CD4-positive, alpha-beta memory T cell (primary cell): ENCODE results near the gene TUBGCP6. TPM values are rescaled to one million over a fixed set of nuclear protein-coding genes. Genes with fewer than 3 reads are reported as not detected.

Source experiments
- CTCF ChIA-PET: fragments of 350-600 bp; sonication (Branson Sonifier 250); formaldehyde crosslinking; loops from one replicate; lab custom pipeline; 2021; ENCODE audit warnings: inconsistent platforms; ENCODE audit not compliant: partially characterized antibody; lab: Charles Lee
- POLR2A ChIA-PET: fragments of 350-600 bp; sonication (Branson Sonifier 250); formaldehyde crosslinking; loops from one replicate; lab custom pipeline; 2021; ENCODE audit not compliant: partially characterized antibody; lab: Charles Lee
- DNase-seq, 5 donors: peaks; one replicate each; pipeline versions ENCODE4 v3.0.0 to v3.0.0-alpha.2; 2020 to 2022; ENCODE audit warnings: mixed read lengths in 1 of 5
- H3K27ac ChIP-seq: one replicate; pipeline ENCODE4 v1.7.0; 2013; ENCODE audit warnings: low read depth, low read length
- H3K27me3 ChIP-seq: 2 replicates; pipeline ENCODE4 v1.7.0; 2013; ENCODE audit warnings: mild to moderate bottlenecking, low read length, moderate library complexity; ENCODE audit not compliant: insufficient read depth
- H3K36me3 ChIP-seq: 2 replicates; pipeline ENCODE4 v1.7.0; 2013; ENCODE audit warnings: mild to moderate bottlenecking, low read length, moderate library complexity; ENCODE audit not compliant: insufficient read depth
- H3K4me1 ChIP-seq: 2 replicates; pipeline ENCODE4 v1.7.0; 2013; ENCODE audit warnings: mild to moderate bottlenecking, low read length, moderate library complexity; ENCODE audit not compliant: insufficient read depth
- H3K4me3 ChIP-seq, 2 donors: one replicate each; pipeline ENCODE4 v1.7.0; 2013; ENCODE audit warnings: low read length in 2 of 2, mild to moderate bottlenecking in 1 of 2
- H3K9me3 ChIP-seq, 2 donors: one replicate each; pipeline ENCODE4 v1.7.0; 2013; ENCODE audit warnings: low read length in 2 of 2, control low read depth in 1 of 2; ENCODE audit not compliant: control insufficient read depth in 1 of 2
- H3K27ac Mint-ChIP-seq, 7 donors: one replicate each; pipeline ENCODE4 v1.8.0; 2020 to 2021; ENCODE audit warnings: mixed read lengths in 7 of 7, mild to moderate bottlenecking in 6 of 7, inconsistent platforms in 3 of 7, moderate library complexity in 3 of 7
- H3K27me3 Mint-ChIP-seq, 2 donors: one replicate each; pipeline ENCODE4 v1.8.0; 2020 to 2021; ENCODE audit warnings: mixed read lengths in 2 of 2
- H3K36me3 Mint-ChIP-seq, 2 donors: one replicate each; pipeline ENCODE4 v1.8.0; 2020 to 2021; ENCODE audit warnings: mixed read lengths in 2 of 2, inconsistent platforms in 1 of 2, mild to moderate bottlenecking in 1 of 2
- H3K4me1 Mint-ChIP-seq, 4 donors: one replicate each; pipeline ENCODE4 v1.8.0; 2020 to 2021; ENCODE audit warnings: mixed read lengths in 4 of 4, mild to moderate bottlenecking in 1 of 4
- H3K4me3 Mint-ChIP-seq, 8 donors: one replicate each; pipeline ENCODE4 v1.8.0; 2020 to 2021; ENCODE audit warnings: mixed read lengths in 8 of 8, mild to moderate bottlenecking in 7 of 8, moderate library complexity in 6 of 8, inconsistent platforms in 3 of 8
- H3K9me3 Mint-ChIP-seq, 8 donors: one replicate each; pipeline ENCODE4 v1.8.0; 2020 to 2021; ENCODE audit warnings: mixed read lengths in 8 of 8, mild to moderate bottlenecking in 5 of 8, inconsistent platforms in 3 of 8, moderate library complexity in 1 of 8
- intact Hi-C: fragments of 100-400 bp; cut with micrococcal nuclease; formaldehyde crosslinking; loops from one replicate; pipeline ENCODE4 v1.15.1; 2023
- polyA plus RNA-seq, 2 donors: library from polyadenylated mRNA; unstranded; fragments of 300-500 nt; fragmentation: Illumina TruSeq; gene quantifications; one replicate each; pipeline ENCODE4 v1.2.3, GENCODE V29; 2021
- total RNA-seq, 2 experiments: library from RNA; stranded (reverse); gene quantifications; one replicate each; pipeline ENCODE4 v1.2.3, GENCODE V29; 2021

The TUBGCP6 gene
- total and polyA plus RNA-seq, 4 experiments from 2014 or later: 16.5 to 133 (median 76.2) TPM

DNA sequence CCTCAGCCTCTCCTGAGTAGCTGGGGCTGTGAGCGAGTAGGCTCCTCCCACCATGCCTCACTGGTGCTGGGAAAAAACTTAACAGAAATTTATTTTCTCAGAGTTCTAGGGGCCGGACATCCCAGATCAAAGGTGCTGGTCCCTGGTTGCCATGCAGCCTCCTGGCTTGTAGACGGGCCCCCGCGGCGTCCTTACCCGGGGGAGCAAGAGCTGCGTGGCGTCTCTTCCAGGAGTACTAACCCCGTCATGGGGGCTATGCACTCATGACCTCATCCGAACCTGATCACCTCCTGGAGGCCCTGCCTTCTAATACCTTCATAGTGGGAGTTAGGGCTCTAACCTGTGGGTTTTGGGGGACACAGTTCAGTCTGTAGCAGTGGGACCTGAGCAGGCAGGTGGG lies 56.5 kb downstream of the TUBGCP6 start:
- peak in 1 of 5 donors; percentile 26 for DNase-seq
- H3K4me1 ChIP-seq: peaks cover 65% of the 10 kb centered on the region
- peak overlapping the region in 4 of 8 donors; percentile 27 to 48 (median 38) for H3K4me3 Mint-ChIP-seq
- peaks cover 18 to 64% (median 47%) of the 10 kb centered on the region in 4 donors for H3K4me1 Mint-ChIP-seq
- H3K4me3 ChIP-seq: no peak overlapping the region
- peaks cover 0 to 2% of the 10 kb centered on the region in 2 donors for H3K27me3 Mint-ChIP-seq
- H3K9me3 ChIP-seq: no peaks in the 10 kb centered on the region
- ChIA-PET CTCF (no interaction called here), POLR2A (interaction anchor here (0.7 to 1.6 kb wide), 2 partner anchors 56 to 351 kb away, joined by 3 read pairs; no protein-coding TSS in a partner anchor)
- no peaks in the 10 kb centered on the region for H3K27me3 ChIP-seq
- peaks cover 3% of the 10 kb centered on the region for H3K36me3 ChIP-seq
- peak overlapping the region; percentile 97 for H3K27ac ChIP-seq
- peaks cover 0 to 16% of the 10 kb centered on the region in 2 donors for H3K36me3 Mint-ChIP-seq
- intact Hi-C loops: loop anchor here (10.0 kb wide), 1 partner anchor 254 kb away; no protein-coding TSS in a partner anchor
- peak overlapping the region; percentile 52 to 99 (median 96) for H3K27ac Mint-ChIP-seq
- H3K9me3 Mint-ChIP-seq: no peaks in the 10 kb centered on the region

DNA sequence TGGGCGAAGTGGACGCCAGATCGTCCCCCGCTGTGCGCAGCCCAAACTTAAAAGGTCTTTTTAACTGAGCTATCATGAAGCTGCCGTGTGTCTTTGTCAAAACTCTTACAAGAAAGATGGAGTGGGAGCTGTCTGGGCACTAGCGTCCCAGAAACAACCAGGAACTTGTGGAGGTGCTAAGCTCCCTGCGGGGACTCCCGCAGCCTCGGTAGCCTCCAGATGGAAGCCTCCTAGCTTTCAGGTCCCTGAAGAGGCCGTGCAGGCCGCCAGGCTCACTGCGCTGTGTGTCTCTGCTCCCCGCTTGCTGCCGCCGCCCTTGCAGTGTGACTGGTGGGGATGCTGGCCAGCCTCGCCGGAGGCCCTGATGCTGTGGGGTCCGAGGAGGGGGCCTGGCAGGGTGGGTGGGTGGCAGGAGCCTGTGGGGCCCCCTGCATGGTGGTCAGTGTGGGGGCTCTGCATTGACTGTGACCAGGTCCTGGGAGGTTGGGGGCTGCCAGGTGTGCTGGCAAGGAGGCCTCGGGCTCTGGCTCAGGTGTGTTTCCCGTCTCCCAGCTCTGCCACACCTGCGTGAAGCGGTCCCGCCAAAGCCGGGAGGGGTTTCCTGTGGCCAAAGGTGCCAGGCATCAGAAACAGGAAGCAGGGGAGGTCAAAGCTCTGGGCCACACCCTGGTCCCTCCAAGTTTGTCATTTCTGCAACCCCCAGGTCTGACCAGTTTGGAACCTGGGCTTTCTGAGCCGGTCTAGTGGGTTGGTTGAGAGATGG lies 57.9 kb downstream of the TUBGCP6 start:
- Histone ChIP-seq H3K27ac (peak overlapping the region; percentile 68), H3K9me3 (no peaks in the 10 kb centered on the region), H3K4me3 (peak overlapping the region; percentile 36 to 62), H3K4me1 (peaks cover 51% of the 10 kb centered on the region), H3K36me3 (no peaks in the 10 kb centered on the region), H3K27me3 (no peaks in the 10 kb centered on the region)
- H3K9me3 Mint-ChIP-seq: no peaks in the 10 kb centered on the region
- ChIA-PET CTCF (interaction anchor here (0.9 to 1.6 kb wide), 5 partner anchors 9 to 339 kb away, joined by 3 to 6 read pairs (median 4); partner anchors contain the start of gene SCO2), POLR2A (interaction anchor here (0.9 to 1.6 kb wide), 7 partner anchors 8 to 440 kb away, joined by 3 to 5 read pairs (median 3); no protein-coding TSS in a partner anchor)
- H3K4me3 Mint-ChIP-seq: peak overlapping the region; percentile 91 to 99 (median 96)
- peaks cover 0 to 13% of the 10 kb centered on the region in 2 donors for H3K36me3 Mint-ChIP-seq
- peaks cover 16 to 51% (median 36%) of the 10 kb centered on the region in 4 donors for H3K4me1 Mint-ChIP-seq
- peaks cover 0 to 2% of the 10 kb centered on the region in 2 donors for H3K27me3 Mint-ChIP-seq
- intact Hi-C loops: loop anchor here (10.0 kb wide), 1 partner anchor 252 kb away; no protein-coding TSS in a partner anchor
- peak in 1 of 5 donors; percentile 56 for DNase-seq
- peak overlapping the region; percentile 94 to 98 (median 97) for H3K27ac Mint-ChIP-seq

DNA sequence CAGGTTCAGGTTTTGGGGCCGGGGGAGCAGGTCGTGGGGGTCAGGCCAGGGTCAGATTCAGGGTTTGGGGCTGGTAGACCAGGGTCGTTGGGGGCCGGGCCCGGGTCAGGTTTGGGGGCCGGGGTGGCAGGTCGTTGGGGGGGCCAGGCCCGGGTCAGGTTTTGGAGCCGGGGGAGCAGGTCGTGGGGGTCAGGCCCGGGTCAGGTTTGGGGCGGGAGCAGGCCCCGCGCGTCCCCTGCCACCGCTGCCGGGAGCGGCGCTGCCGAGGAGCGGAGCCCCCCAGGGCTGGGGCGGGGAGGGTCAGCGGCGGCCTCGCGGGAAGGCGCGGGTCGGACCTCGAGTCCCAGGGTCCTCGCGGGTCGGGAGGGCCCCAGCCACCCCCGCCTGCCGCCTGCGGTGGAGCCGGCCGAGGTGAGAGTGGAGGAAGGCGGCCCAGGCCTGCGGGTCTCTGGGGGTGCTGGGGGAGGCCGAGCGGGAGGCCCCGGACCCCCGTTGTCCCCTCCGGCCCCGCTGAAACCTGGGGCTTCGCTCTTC lies 58.6 kb downstream of the TUBGCP6 start:
- POLR2A ChIA-PET: interaction anchor here (1.2 to 1.6 kb wide), 3 partner anchors 10 to 22 kb away, joined by 3 to 5 read pairs (median 4); no protein-coding TSS in a partner anchor

DNA sequence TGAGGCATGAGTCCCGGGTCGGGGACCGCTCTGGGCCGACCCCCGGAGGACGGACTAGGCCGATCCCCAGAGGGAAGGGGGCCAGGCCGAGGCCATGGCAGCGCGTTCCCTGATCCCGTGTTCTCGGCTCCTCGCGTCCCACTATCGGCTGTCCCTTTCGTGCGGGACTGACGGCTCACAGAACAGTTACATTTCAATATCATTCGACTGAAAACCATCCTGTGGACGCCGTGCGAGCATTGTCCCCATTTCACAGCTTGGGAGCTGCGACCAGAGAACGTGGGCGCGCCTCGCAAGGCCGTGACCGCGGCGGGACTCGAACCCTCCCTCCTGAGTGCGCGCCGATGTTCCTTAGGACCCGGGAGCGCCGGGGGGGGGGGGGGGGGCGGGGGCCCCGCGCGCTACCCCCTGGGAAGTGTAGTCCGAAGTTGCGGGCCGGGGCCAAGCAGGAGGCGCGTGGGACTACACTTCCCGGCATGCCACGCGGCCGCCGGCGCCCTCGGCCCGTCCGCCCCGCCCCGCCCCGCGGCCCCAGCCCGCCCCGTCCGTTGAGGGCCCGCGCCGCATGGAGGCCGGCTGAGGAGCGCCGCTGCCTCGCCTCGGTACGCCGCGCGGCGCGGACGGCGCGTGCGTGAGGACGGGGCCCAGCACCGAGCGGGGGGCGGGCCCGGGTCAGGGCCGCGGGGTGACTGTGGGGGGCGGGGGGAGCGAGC lies 59.3 kb downstream of the TUBGCP6 start, which contains the start of gene TRABD:
Gene TRABD, plus strand, starts transcription at position 539 of the 713 bp plus-strand sequence. CDS start 7,148 bp downstream, outside the sequence.
- Mint-ChIP-seq H3K27me3 (peaks cover 0 to 2% of the 10 kb centered on the region in 2 donors), H3K4me1 (peaks cover 9 to 41% (median 27%) of the 10 kb centered on the region in 4 donors), H3K4me3 (peak within 1 kb of the TSS; percentile 90 to 99 (median 96)), H3K36me3 (peaks cover 0 to 5% of the 10 kb centered on the region in 2 donors), H3K27ac (peak within 1 kb of the TSS; percentile 94 to 98 (median 97)), H3K9me3 (no peaks in the 10 kb centered on the region)
- peak; percentile 85 to 90 (median 87) for DNase-seq
- no peaks in the 10 kb centered on the region for H3K9me3 ChIP-seq
- intact Hi-C loops: loop anchor here (1.0 to 10.0 kb wide), 2 partner anchors 15 to 251 kb away; no protein-coding TSS in a partner anchor
- no peaks in the 10 kb centered on the region for H3K36me3 ChIP-seq
- no peaks in the 10 kb centered on the region for H3K27me3 ChIP-seq
- H3K27ac ChIP-seq: peak within 1 kb of the TSS; percentile 68
- peaks cover 40% of the 10 kb centered on the region for H3K4me1 ChIP-seq
- POLR2A ChIA-PET: interaction anchor here (0.7 to 1.1 kb wide), 2 partner anchors 16 to 67 kb away, joined by 3 to 4 read pairs; partner anchors contain the start of gene SELENOO
- CTCF ChIA-PET: no interaction called here
- peak within 1 kb of the TSS; percentile 65 to 73 for H3K4me3 ChIP-seq

More for the DNA sequence above, 58.6 kb downstream of the TUBGCP6 start:
- H3K27ac Mint-ChIP-seq: peak overlapping the region; percentile 94 to 98 (median 97)
- H3K4me3 Mint-ChIP-seq: peak overlapping the region; percentile 90 to 99 (median 96)
- H3K36me3 Mint-ChIP-seq: peaks cover 0 to 8% of the 10 kb centered on the region in 2 donors
- no peaks in the 10 kb centered on the region for H3K36me3 ChIP-seq
- H3K4me1 Mint-ChIP-seq: peaks cover 11 to 44% (median 30%) of the 10 kb centered on the region in 4 donors
- H3K4me1 ChIP-seq: peaks cover 47% of the 10 kb centered on the region
- peaks cover 0 to 2% of the 10 kb centered on the region in 2 donors for H3K27me3 Mint-ChIP-seq
- H3K4me3 ChIP-seq: peak overlapping the region; percentile 36 to 62
- H3K27me3 ChIP-seq: no peaks in the 10 kb centered on the region
- CTCF ChIA-PET: interaction anchor here (0.9 to 1.6 kb wide), 5 partner anchors 10 to 339 kb away, joined by 3 to 6 read pairs (median 4); partner anchors contain the start of gene SCO2
- H3K9me3 Mint-ChIP-seq: no peaks in the 10 kb centered on the region
- H3K9me3 ChIP-seq: no peaks in the 10 kb centered on the region
- intact Hi-C loops: loop anchor here (10.0 kb wide), 1 partner anchor 251 kb away; no protein-coding TSS in a partner anchor
- H3K27ac ChIP-seq: peak overlapping the region; percentile 68
- DNase-seq: peak in 1 of 5 donors; percentile 42

DNA sequence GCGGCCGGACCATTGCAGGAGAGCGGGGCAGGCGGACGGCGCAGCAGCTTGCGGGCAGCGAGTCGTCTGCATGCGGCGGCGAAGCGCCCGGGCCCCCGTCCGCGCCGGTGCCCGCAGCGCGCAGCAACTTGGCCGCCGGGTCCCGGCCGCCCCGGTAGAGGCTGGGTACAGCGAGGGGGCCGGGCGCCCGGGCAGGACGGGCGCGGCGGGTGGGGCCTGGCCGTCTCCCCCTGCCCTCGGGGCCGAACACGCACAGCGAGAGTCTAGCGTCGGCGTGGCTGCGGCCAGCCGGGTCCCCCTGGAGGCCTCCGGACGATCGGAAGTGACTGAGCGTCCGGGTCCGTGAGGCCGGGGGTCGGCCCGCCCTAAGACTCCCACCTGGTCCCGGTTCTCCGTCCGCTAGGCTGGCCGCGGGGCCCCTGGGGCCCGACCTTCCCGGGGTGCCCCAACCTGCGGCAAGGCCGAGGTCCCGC lies 59.9 kb downstream of the TUBGCP6 start:
- Histone ChIP-seq H3K4me3 (peak overlapping the region; percentile 65 to 73), H3K27me3 (no peaks in the 10 kb centered on the region), H3K9me3 (no peaks in the 10 kb centered on the region), H3K4me1 (peaks cover 34% of the 10 kb centered on the region), H3K36me3 (no peaks in the 10 kb centered on the region), H3K27ac (peak overlapping the region; percentile 53)
- DNase-seq: peak in 1 of 5 donors; percentile 31
- Mint-ChIP-seq H3K27ac (peak overlapping the region in 1 of 7 donors; percentile 74), H3K4me1 (peaks cover 9 to 40% (median 23%) of the 10 kb centered on the region in 4 donors), H3K36me3 (peaks cover 0 to 4% of the 10 kb centered on the region in 2 donors), H3K9me3 (no peaks in the 10 kb centered on the region), H3K4me3 (peak overlapping the region in 5 of 8 donors; percentile 64 to 86 (median 83)), H3K27me3 (peaks cover 0 to 2% of the 10 kb centered on the region in 2 donors)
- ChIA-PET CTCF (no interaction called here), POLR2A (interaction anchor here (0.7 to 1.1 kb wide), 2 partner anchors 16 to 67 kb away, joined by 3 to 4 read pairs; partner anchors contain the start of gene SELENOO)
- intact Hi-C loops: loop anchor here (1.0 to 10.0 kb wide), 2 partner anchors 15 to 250 kb away; no protein-coding TSS in a partner anchor
